Measurements from ENCODE around the gene MINK1. TPM values are rescaled to one million over a fixed set of nuclear protein-coding genes. Genes with fewer than 3 reads are reported as not detected.
"Not testable (repeated sequence)": the region's sequence is repeated elsewhere in the genome, so short reads cannot be mapped to it uniquely, and the experiment has no call there.

MINK1 gene
- total RNA-seq, 2 experiments from 2014 or later, result 67.5 to 79.3 TPM

DNA sequence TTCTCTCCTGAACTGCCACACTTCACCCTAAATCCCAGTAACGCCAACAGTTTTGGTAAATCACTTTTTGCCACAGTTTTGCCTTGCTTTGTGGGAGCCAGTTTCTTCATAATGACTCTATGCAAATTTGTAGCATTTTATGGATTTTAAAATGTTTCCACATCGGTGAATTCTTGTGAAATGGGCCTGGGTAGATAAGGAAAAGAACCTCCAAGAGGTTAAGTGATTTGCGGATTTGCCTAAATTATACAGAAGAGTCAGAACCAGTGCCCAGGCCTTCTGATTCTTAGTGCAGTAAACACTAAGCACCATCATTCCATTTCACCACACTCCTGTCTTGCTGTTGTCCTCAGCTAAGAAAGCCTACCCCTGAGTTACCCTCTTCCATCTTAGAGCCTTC is 17.9 kb downstream of the MINK1 start:
- no peaks in the 10 kb centered on the region for H3K27me3 Mint-ChIP-seq
- DNase-seq, result no peak
- CTCF ChIA-PET, result no interaction called here
- H3K4me1 Mint-ChIP-seq (ENCODE audit: low read depth), result peaks cover 29% of the 10 kb centered on the region
- H3K27ac Mint-ChIP-seq, result no peak overlapping the region
- no peaks in the 10 kb centered on the region for H3K36me3 Mint-ChIP-seq
- no peak overlapping the region for H3K4me3 Mint-ChIP-seq
- intact Hi-C loops (cut with micrococcal nuclease), result no loop called here
- POLR2A ChIA-PET, result no interaction called here
- H3K9me3 Mint-ChIP-seq, result peaks cover 4% of the 10 kb centered on the region

GRCh38 chr17:4852567-4853207 is 19.5 kb downstream of the MINK1 start:
- peaks cover 4% of the 10 kb centered on the region for H3K9me3 Mint-ChIP-seq
- DNase-seq, result no peak
- H3K4me1 Mint-ChIP-seq (ENCODE audit: low read depth), result peaks cover 28% of the 10 kb centered on the region
- intact Hi-C loops (cut with micrococcal nuclease), result no loop called here
- no peaks in the 10 kb centered on the region for H3K27me3 Mint-ChIP-seq
- no peak overlapping the region for H3K4me3 Mint-ChIP-seq
- POLR2A ChIA-PET, result no interaction called here
- H3K27ac Mint-ChIP-seq, result peak overlapping the region; percentile 23
- CTCF ChIA-PET, result no interaction called here
- H3K36me3 Mint-ChIP-seq, result peaks cover 2% of the 10 kb centered on the region

- Mint-ChIP-seq H3K9me3 (peaks cover 4% of the 10 kb centered on the region), H3K4me3 (no peak overlapping the region), H3K4me1 (ENCODE audit: low read depth) (peaks cover 28% of the 10 kb centered on the region), H3K27ac (no peak overlapping the region), H3K36me3 (peaks cover 2% of the 10 kb centered on the region), H3K27me3 (no peaks in the 10 kb centered on the region)
- intact Hi-C loops (cut with micrococcal nuclease), result no loop called here
- POLR2A ChIA-PET, result no interaction called here
- CTCF ChIA-PET, result no interaction called here
- peak; percentile 11 for DNase-seq
Measured at GRCh38 chr17:4853208-4853671, 20.1 kb downstream of the MINK1 start.

DNA sequence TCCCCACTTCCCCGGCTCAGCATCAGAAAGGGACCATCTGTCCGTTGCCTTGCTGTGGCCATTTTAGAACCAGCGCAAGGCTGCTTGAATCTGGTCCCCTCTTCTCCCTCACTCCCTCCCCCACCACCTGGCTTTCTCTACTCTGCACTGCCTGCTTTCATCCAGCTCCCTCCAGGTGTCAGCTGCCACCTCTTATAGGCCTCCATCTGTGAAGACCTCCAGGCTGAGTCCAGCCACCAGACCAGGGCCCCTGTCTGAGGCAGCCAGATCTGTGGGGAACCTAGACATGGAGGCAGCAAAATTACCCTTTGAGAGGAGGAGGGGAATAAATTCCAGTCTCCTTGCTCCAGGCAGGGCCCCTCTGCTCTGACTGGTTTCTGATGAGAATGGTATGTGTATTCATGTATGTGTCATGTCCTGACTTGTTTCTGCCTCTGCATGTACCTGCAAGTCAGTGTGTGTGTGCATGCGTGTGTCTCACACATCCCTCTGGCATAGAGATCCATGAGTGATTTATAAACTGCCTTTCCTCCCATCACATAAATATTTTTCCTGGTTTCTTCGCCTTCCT is 21.1 kb downstream of the MINK1 start:
- no peaks in the 10 kb centered on the region for H3K27me3 Mint-ChIP-seq
- no peak for DNase-seq
- H3K36me3 Mint-ChIP-seq, result peaks cover 2% of the 10 kb centered on the region
- H3K4me3 Mint-ChIP-seq, result no peak overlapping the region
- peaks cover 4% of the 10 kb centered on the region for H3K9me3 Mint-ChIP-seq
- peaks cover 32% of the 10 kb centered on the region for H3K4me1 Mint-ChIP-seq (ENCODE audit: low read depth)
- H3K27ac Mint-ChIP-seq, result no peak overlapping the region
- ChIA-PET POLR2A (no interaction called here), CTCF (no interaction called here)
- intact Hi-C loops (cut with micrococcal nuclease), result no loop called here

GRCh38 chr17:4856271-4856936 is 23.3 kb downstream of the MINK1 start:
- no peaks in the 10 kb centered on the region for H3K27me3 Mint-ChIP-seq
- intact Hi-C loops (cut with micrococcal nuclease), result no loop called here
- no peak for DNase-seq
- POLR2A ChIA-PET, result no interaction called here
- peaks cover 4% of the 10 kb centered on the region for H3K9me3 Mint-ChIP-seq
- H3K36me3 Mint-ChIP-seq, result peaks cover 5% of the 10 kb centered on the region
- peaks cover 17% of the 10 kb centered on the region for H3K4me1 Mint-ChIP-seq (ENCODE audit: low read depth)
- CTCF ChIA-PET, result no interaction called here
- no peak overlapping the region for H3K4me3 Mint-ChIP-seq
- H3K27ac Mint-ChIP-seq, result no peak overlapping the region

- H3K36me3 Mint-ChIP-seq, result peaks cover 5% of the 10 kb centered on the region
- no peaks in the 10 kb centered on the region for H3K27me3 Mint-ChIP-seq
- peaks cover 15% of the 10 kb centered on the region for H3K4me1 Mint-ChIP-seq (ENCODE audit: low read depth)
- no peak overlapping the region for H3K27ac Mint-ChIP-seq
- POLR2A ChIA-PET, result interaction anchor here (0.5 kb wide), 1 partner anchor 18 kb away, joined by 3 read pairs; no protein-coding TSS in a partner anchor
- no peak for DNase-seq
- CTCF ChIA-PET, result interaction anchor here (1.3 kb wide), 1 partner anchor 24 kb away, joined by 6 read pairs; no protein-coding TSS in a partner anchor
- intact Hi-C loops (cut with micrococcal nuclease), result no loop called here
- H3K4me3 Mint-ChIP-seq, result no peak overlapping the region
- peaks cover 4% of the 10 kb centered on the region for H3K9me3 Mint-ChIP-seq
Measured at GRCh38 chr17:4856937-4857314, 23.8 kb downstream of the MINK1 start.

DNA sequence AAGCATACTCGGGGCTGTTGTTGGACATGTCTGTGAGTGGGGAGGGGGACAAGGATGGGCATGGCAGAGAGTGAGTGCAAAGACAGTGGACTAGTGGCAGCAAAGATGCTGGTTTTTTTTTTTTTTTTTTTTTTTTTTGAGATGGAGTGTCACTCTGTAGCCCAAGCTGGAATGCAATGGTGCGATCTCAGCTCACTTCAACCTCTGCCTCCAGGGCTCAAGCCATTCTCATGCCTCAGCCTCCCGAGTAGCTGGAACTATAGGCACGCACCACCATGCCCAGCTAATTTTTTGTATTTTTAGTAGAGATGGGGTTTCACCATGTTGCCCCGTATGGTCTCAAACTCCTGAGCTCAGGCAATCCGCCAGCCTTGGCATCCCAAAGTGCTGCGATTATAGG is 24.2 kb downstream of the MINK1 start:
- POLR2A ChIA-PET, result interaction anchor here (0.5 kb wide), 1 partner anchor 19 kb away, joined by 3 read pairs; no protein-coding TSS in a partner anchor
- peaks cover 10% of the 10 kb centered on the region for H3K4me1 Mint-ChIP-seq (ENCODE audit: low read depth)
- CTCF ChIA-PET, result interaction anchor here (1.3 kb wide), 1 partner anchor 24 kb away, joined by 6 read pairs; no protein-coding TSS in a partner anchor
- H3K27ac Mint-ChIP-seq; H3K4me3 Mint-ChIP-seq; H3K36me3 Mint-ChIP-seq; H3K9me3 Mint-ChIP-seq; H3K27me3 Mint-ChIP-seq; intact Hi-C loops (cut with micrococcal nuclease); DNase-seq: not testable (repeated sequence)

DNA sequence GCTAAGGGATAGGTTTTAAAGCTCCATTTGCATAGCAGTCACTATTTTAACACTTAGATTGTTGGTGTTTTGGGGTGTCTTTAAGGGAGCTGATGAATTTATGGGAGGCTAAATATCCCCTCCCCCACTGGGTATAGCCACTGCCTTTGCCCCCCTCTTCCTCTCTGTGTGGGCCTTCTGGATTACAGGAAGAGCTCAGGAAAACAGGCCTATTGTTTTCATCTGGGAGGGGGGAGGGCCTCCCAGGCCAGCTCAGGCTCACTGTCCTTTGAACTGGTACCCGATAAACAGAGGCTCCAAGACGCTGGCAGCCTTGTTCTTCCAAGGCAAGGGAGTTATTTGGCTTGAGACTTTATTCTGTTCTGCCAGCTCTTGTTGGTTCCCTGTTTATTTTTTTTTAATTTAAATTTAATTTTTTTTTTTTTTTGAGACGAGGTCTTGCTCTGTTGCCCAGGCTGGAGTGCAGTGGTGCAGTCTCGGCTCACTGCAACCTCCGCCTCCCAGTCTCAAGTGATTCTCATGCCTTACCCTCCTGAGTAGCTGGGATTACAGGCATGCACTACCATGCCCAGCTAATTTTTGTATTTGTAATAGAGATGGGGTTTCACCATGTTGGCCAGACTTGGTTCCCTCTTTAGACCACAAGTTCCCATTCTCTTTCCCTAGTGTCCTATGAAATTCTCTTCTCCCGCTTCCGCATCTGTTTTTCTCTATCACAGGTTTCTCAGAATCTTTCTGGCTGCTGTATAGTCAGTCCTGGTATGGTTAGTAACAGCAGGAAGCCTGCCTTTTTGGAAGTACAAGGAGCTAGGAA is 25.1 kb downstream of the MINK1 start:
- intact Hi-C loops (cut with micrococcal nuclease), result no loop called here
- H3K36me3 Mint-ChIP-seq, result peaks cover 5% of the 10 kb centered on the region
- no peak for DNase-seq
- no peaks in the 10 kb centered on the region for H3K9me3 Mint-ChIP-seq
- H3K27me3 Mint-ChIP-seq, result no peaks in the 10 kb centered on the region
- ChIA-PET CTCF (interaction anchor here (1.3 kb wide), 1 partner anchor 23 kb away, joined by 6 read pairs; no protein-coding TSS in a partner anchor), POLR2A (interaction anchor here (0.6 to 0.7 kb wide), 2 partner anchors 62 to 172 kb away, joined by 3 read pairs; partner anchors contain the start of gene PSMB6)
- H3K4me3 Mint-ChIP-seq, result no peak overlapping the region
- no peak overlapping the region for H3K27ac Mint-ChIP-seq
- peaks cover 9% of the 10 kb centered on the region for H3K4me1 Mint-ChIP-seq (ENCODE audit: low read depth)

DNA sequence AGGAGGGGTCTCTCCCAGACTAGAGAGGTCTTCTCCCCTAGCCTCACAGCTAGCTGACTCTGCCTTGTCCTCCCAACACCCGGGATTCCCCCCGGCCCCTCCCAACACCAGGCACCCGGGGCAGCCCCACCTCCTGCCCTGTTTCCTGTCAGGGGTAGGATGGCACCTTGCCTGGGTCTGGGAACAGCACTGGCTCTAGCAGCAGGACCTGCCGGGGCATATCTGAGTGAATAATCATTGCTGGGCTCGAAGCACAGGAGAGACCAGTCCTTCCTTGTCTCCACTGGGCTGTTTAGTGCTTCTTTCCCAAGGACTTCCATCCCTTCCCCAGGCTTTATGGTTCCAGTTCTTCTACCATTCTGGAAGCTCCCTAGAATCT is 25.7 kb downstream of the MINK1 start:
- no peak overlapping the region for H3K27ac Mint-ChIP-seq
- DNase-seq, result peak; percentile 10
- intact Hi-C loops (cut with micrococcal nuclease), result no loop called here
- H3K9me3 Mint-ChIP-seq, result no peaks in the 10 kb centered on the region
- no peaks in the 10 kb centered on the region for H3K27me3 Mint-ChIP-seq
- H3K4me3 Mint-ChIP-seq, result no peak overlapping the region
- POLR2A ChIA-PET, result interaction anchor here (0.6 to 0.7 kb wide), 2 partner anchors 63 to 171 kb away, joined by 3 read pairs; partner anchors contain the start of gene PSMB6
- H3K4me1 Mint-ChIP-seq (ENCODE audit: low read depth), result peaks cover 9% of the 10 kb centered on the region
- CTCF ChIA-PET, result no interaction called here
- peaks cover 5% of the 10 kb centered on the region for H3K36me3 Mint-ChIP-seq

- CTCF ChIA-PET, result interaction anchor here (0.9 to 1.2 kb wide), 2 partner anchors 28 to 293 kb away, joined by 3 to 4 read pairs; no protein-coding TSS in a partner anchor
- Mint-ChIP-seq H3K4me3 (no peak overlapping the region), H3K9me3 (no peaks in the 10 kb centered on the region), H3K36me3 (peaks cover 5% of the 10 kb centered on the region), H3K4me1 (ENCODE audit: low read depth) (peaks cover 6% of the 10 kb centered on the region), H3K27ac (no peak overlapping the region), H3K27me3 (no peaks in the 10 kb centered on the region)
- no peak for DNase-seq
- intact Hi-C loops (cut with micrococcal nuclease), result no loop called here
- POLR2A ChIA-PET, result no interaction called here
Measured at GRCh38 chr17:4859816-4860625, 26.9 kb downstream of the MINK1 start.

DNA sequence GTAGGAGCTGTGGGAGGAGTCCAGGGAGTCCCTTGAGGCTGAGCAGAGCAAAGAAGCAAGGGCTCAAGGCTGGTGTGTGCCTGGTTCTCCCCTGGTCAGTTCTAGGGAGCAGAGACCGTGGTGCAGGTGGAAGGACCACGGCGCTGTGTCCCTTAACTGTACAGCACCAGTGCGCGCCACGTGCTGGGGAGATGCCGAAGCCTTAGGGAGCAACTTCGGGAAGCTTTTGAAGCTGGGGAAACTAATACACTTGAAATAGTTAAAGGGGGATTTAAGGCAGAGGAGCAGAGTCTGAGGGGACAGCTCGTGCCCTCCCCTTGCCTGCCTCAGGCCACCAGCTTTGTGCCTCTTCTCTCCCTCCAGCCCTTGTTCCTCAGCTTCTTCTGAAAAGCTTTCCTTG is 27.5 kb downstream of the MINK1 start:
- H3K9me3 Mint-ChIP-seq, result no peaks in the 10 kb centered on the region
- no peak overlapping the region for H3K27ac Mint-ChIP-seq
- peaks cover 5% of the 10 kb centered on the region for H3K36me3 Mint-ChIP-seq
- ChIA-PET POLR2A (no interaction called here), CTCF (interaction anchor here (0.5 to 1.2 kb wide), 3 partner anchors 27 to 449 kb away, joined by 3 to 4 read pairs (median 3); no protein-coding TSS in a partner anchor)
- intact Hi-C loops (cut with micrococcal nuclease), result no loop called here
- no peaks in the 10 kb centered on the region for H3K27me3 Mint-ChIP-seq
- no peak for DNase-seq
- no peak overlapping the region for H3K4me3 Mint-ChIP-seq
- peaks cover 6% of the 10 kb centered on the region for H3K4me1 Mint-ChIP-seq (ENCODE audit: low read depth)
